Mucosa of rectum (tissue), 2 donors: Measurements from ENCODE around the gene SLC39A7.

Experiments used
- H3K27ac ChIP-seq, 2 donors: one replicate each; pipeline ENCODE4 v1.7.0; 2013; ENCODE audit warnings: inconsistent platforms in 2 of 2, low read depth in 2 of 2, low read length in 2 of 2
- H3K27me3 ChIP-seq, 2 donors: one replicate each; pipeline ENCODE4 v1.7.0; 2013; ENCODE audit warnings: low read length in 2 of 2; ENCODE audit not compliant: control insufficient read depth in 2 of 2, insufficient read depth in 2 of 2
- H3K36me3 ChIP-seq, 2 donors: one replicate each; pipeline ENCODE4 v1.7.0; 2013; ENCODE audit warnings: low read length in 2 of 2; ENCODE audit not compliant: control insufficient read depth in 2 of 2, insufficient read depth in 2 of 2
- H3K4me1 ChIP-seq, 2 donors: one replicate each; pipeline ENCODE4 v1.7.0; 2013; ENCODE audit warnings: low read length in 2 of 2, mild to moderate bottlenecking in 1 of 2; ENCODE audit not compliant: control insufficient read depth in 2 of 2, insufficient read depth in 2 of 2
- H3K4me3 ChIP-seq, 2 donors: one replicate each; pipeline ENCODE4 v1.7.0; 2013; ENCODE audit warnings: low read length in 2 of 2
- H3K9ac ChIP-seq, 2 donors: one replicate each; pipeline ENCODE4 v1.7.0; 2013; ENCODE audit warnings: low read length in 2 of 2, low read depth in 1 of 2, mild to moderate bottlenecking in 1 of 2
- H3K9me3 ChIP-seq, 2 donors: one replicate each; pipeline ENCODE4 v1.7.0; 2013; ENCODE audit warnings: low read length in 2 of 2; ENCODE audit not compliant: control insufficient read depth in 2 of 2
- donor health status: healthy.
- donor health status: Normal muscosa, but diverticular disease.

The SLC39A7 gene

GRCh38 chr6:33190504-33191107, 10.1 kb upstream of the SLC39A7 start:
- H3K4me1 ChIP-seq, result peaks cover 7 to 10% of the 10 kb centered on the region in 2 donors
- H3K9ac ChIP-seq, result no peak overlapping the region
- H3K27me3 ChIP-seq, result peaks cover 22 to 23% of the 10 kb centered on the region in 2 donors
- H3K36me3 ChIP-seq, result peaks cover 13 to 15% of the 10 kb centered on the region in 2 donors
- H3K4me3 ChIP-seq, result no peak overlapping the region
- no peak overlapping the region for H3K27ac ChIP-seq
- no peaks in the 10 kb centered on the region for H3K9me3 ChIP-seq

GRCh38 chr6:33191383-33192104, 9.1 kb upstream of the SLC39A7 start:
- H3K27ac ChIP-seq, result no peak overlapping the region

GRCh38 chr6:33192105-33192646, 8.5 kb upstream of the SLC39A7 start, which contains the start of gene COL11A2:
COL11A2 (minus strand) TSS chr6:33192467; CDS start chr6:33192240, 227 bp downstream.
- peak within 1 kb of the TSS; percentile 28 to 41 for H3K9ac ChIP-seq
- no peaks in the 10 kb centered on the region for H3K9me3 ChIP-seq
- H3K27me3 ChIP-seq, result peaks cover 22% of the 10 kb centered on the region in 2 donors
- H3K36me3 ChIP-seq, result peaks cover 28 to 29% of the 10 kb centered on the region in 2 donors
- no peak within 1 kb of the TSS for H3K27ac ChIP-seq
- H3K4me1 ChIP-seq, result peaks cover 7 to 10% of the 10 kb centered on the region in 2 donors
- H3K4me3 ChIP-seq, result peak within 1 kb of the TSS; percentile 37 to 62

More at GRCh38 chr6:33191383-33192104, 9.1 kb upstream of the SLC39A7 start:
- peaks cover 7 to 10% of the 10 kb centered on the region in 2 donors for H3K4me1 ChIP-seq
- peaks cover 21 to 25% of the 10 kb centered on the region in 2 donors for H3K36me3 ChIP-seq
- peaks cover 22 to 23% of the 10 kb centered on the region in 2 donors for H3K27me3 ChIP-seq
- H3K9ac ChIP-seq, result no peak overlapping the region
- no peak overlapping the region for H3K4me3 ChIP-seq
- no peaks in the 10 kb centered on the region for H3K9me3 ChIP-seq

GRCh38 chr6:33192671-33193602, 7.7 kb upstream of the SLC39A7 start:
- Histone ChIP-seq H3K4me1 (peaks cover 7 to 14% of the 10 kb centered on the region in 2 donors), H3K9ac (peak overlapping the region; percentile 28 to 41), H3K4me3 (peak overlapping the region; percentile 37 to 62), H3K27ac (no peak overlapping the region), H3K36me3 (peaks cover 30 to 33% of the 10 kb centered on the region in 2 donors), H3K27me3 (peaks cover 22% of the 10 kb centered on the region in 2 donors), H3K9me3 (no peaks in the 10 kb centered on the region)

- peaks cover 13 to 14% of the 10 kb centered on the region in 2 donors for H3K4me1 ChIP-seq
- no peak overlapping the region for H3K9ac ChIP-seq
Observed at GRCh38 chr6:33193619-33194018, 7.0 kb upstream of the SLC39A7 start.

GRCh38 chr6:33194431-33194979, 6.2 kb upstream of the SLC39A7 start:
- H3K27me3 ChIP-seq, result peaks cover 18 to 21% of the 10 kb centered on the region in 2 donors
- no peak overlapping the region for H3K4me3 ChIP-seq
- no peaks in the 10 kb centered on the region for H3K9me3 ChIP-seq
- peaks cover 18 to 20% of the 10 kb centered on the region in 2 donors for H3K4me1 ChIP-seq
- peaks cover 30 to 33% of the 10 kb centered on the region in 2 donors for H3K36me3 ChIP-seq
- no peak overlapping the region for H3K27ac ChIP-seq
- H3K9ac ChIP-seq, result no peak overlapping the region

More at GRCh38 chr6:33193619-33194018, 7.0 kb upstream of the SLC39A7 start:
- Histone ChIP-seq H3K9me3 (no peaks in the 10 kb centered on the region), H3K4me3 (no peak overlapping the region), H3K27ac (no peak overlapping the region), H3K36me3 (peaks cover 30 to 33% of the 10 kb centered on the region in 2 donors), H3K27me3 (peaks cover 22% of the 10 kb centered on the region in 2 donors)

- no peak overlapping the region for H3K9ac ChIP-seq
- peaks cover 14 to 17% of the 10 kb centered on the region in 2 donors for H3K27me3 ChIP-seq
- no peaks in the 10 kb centered on the region for H3K9me3 ChIP-seq
- no peak overlapping the region for H3K27ac ChIP-seq
- peaks cover 21 to 24% of the 10 kb centered on the region in 2 donors for H3K4me1 ChIP-seq
- peaks cover 30 to 33% of the 10 kb centered on the region in 2 donors for H3K36me3 ChIP-seq
- no peak overlapping the region for H3K4me3 ChIP-seq
Observed at GRCh38 chr6:33195304-33196165, 5.1 kb upstream of the SLC39A7 start.

GRCh38 chr6:33197431-33198048, 3.1 kb upstream of the SLC39A7 start:
- Histone ChIP-seq H3K27me3 (peaks cover 0 to 1% of the 10 kb centered on the region in 2 donors), H3K36me3 (peaks cover 38 to 43% of the 10 kb centered on the region in 2 donors), H3K4me1 (peaks cover 31 to 34% of the 10 kb centered on the region in 2 donors), H3K27ac (no peak overlapping the region), H3K9me3 (no peaks in the 10 kb centered on the region), H3K9ac (no peak overlapping the region), H3K4me3 (no peak overlapping the region)
